ENCODE measurements around the gene PLCG2.

GRCh38 chr16:81942007-81942601, 163.0 kb downstream of the PLCG2 start:
- no peak for TF ChIP-seq CTCF (IDR thresholded peaks at IDR 0.05)
- TF ChIP-seq POLR2A (IDR thresholded peaks at IDR 0.05) = no peak
